ENCODE data around the gene PTBP1.

PTBP1 gene

GRCh38 chr19:772063-772462, 25.2 kb upstream of the PTBP1 start:
- DNase-seq (ENCODE audit: low read depth in 3 of 3, low spot score in 1 of 3), result no peak

- DNase-seq (ENCODE audit: low read depth in 3 of 3, low spot score in 1 of 3), result no peak
Observed at GRCh38 chr19:772730-773436, 24.4 kb upstream of the PTBP1 start.

- no peak for DNase-seq (ENCODE audit: low read depth in 3 of 3, low spot score in 1 of 3)
Observed at GRCh38 chr19:776549-776948, 20.7 kb upstream of the PTBP1 start.

- no peak for DNase-seq (ENCODE audit: low read depth in 3 of 3, low spot score in 1 of 3)
Observed at GRCh38 chr19:778910-779653, 18.2 kb upstream of the PTBP1 start.

GRCh38 chr19:780935-781334, 16.3 kb upstream of the PTBP1 start:
- DNase-seq (ENCODE audit: low read depth in 3 of 3, low spot score in 1 of 3), result no peak

GRCh38 chr19:781800-782184, 15.5 kb upstream of the PTBP1 start:
- no peak for DNase-seq (ENCODE audit: low read depth in 3 of 3, low spot score in 1 of 3)

GRCh38 chr19:782185-782877, 14.9 kb upstream of the PTBP1 start:
- DNase-seq (ENCODE audit: low read depth in 3 of 3, low spot score in 1 of 3), result no peak

GRCh38 chr19:782878-783668, 14.2 kb upstream of the PTBP1 start:
- no peak for DNase-seq (ENCODE audit: low read depth in 3 of 3, low spot score in 1 of 3)

- no peak for DNase-seq (ENCODE audit: low read depth in 3 of 3, low spot score in 1 of 3)
Observed at GRCh38 chr19:784541-784940, 12.7 kb upstream of the PTBP1 start.

- no peak for DNase-seq (ENCODE audit: low read depth in 3 of 3, low spot score in 1 of 3)
Observed at GRCh38 chr19:787536-787935, 9.7 kb upstream of the PTBP1 start.

- no peak for DNase-seq (ENCODE audit: low read depth in 3 of 3, low spot score in 1 of 3)
Observed at GRCh38 chr19:788686-788982, 8.6 kb upstream of the PTBP1 start.

- no peak for DNase-seq (ENCODE audit: low read depth in 3 of 3, low spot score in 1 of 3)
Observed at GRCh38 chr19:788983-789700, 8.1 kb upstream of the PTBP1 start.

GRCh38 chr19:789701-790060, 7.6 kb upstream of the PTBP1 start:
- no peak for DNase-seq (ENCODE audit: low read depth in 3 of 3, low spot score in 1 of 3)

GRCh38 chr19:791007-791566, 6.2 kb upstream of the PTBP1 start:
- DNase-seq (ENCODE audit: low read depth in 3 of 3, low spot score in 1 of 3), result no peak

- no peak for DNase-seq (ENCODE audit: low read depth in 3 of 3, low spot score in 1 of 3)
Observed at GRCh38 chr19:791567-792305, 5.5 kb upstream of the PTBP1 start.

GRCh38 chr19:792306-792885, 4.9 kb upstream of the PTBP1 start:
- DNase-seq (ENCODE audit: low read depth in 3 of 3, low spot score in 1 of 3), result no peak

GRCh38 chr19:793806-794205, 3.4 kb upstream of the PTBP1 start:
- no peak for DNase-seq (ENCODE audit: low read depth in 3 of 3, low spot score in 1 of 3)

GRCh38 chr19:795073-795611, 2.1 kb upstream of the PTBP1 start:
- no peak for DNase-seq (ENCODE audit: low read depth in 3 of 3, low spot score in 1 of 3)

Data from stimulated activated CD4-positive, alpha-beta T cell treated with anti-CD3 and anti-CD28 coated beads, TNF-alpha, amount 100 ng/mL, for 1 hour (primary cell).